LNCAP (cell line): ENCODE results near the gene SPEN.

Source experiments
- CTCF ChIP-seq: fragments of 450-650 bp; IDR thresholded peaks from 2 replicates; pipeline ENCODE4 v1.5.1; 2017; ENCODE audit warnings: mild to moderate bottlenecking

Gene SPEN

DNA sequence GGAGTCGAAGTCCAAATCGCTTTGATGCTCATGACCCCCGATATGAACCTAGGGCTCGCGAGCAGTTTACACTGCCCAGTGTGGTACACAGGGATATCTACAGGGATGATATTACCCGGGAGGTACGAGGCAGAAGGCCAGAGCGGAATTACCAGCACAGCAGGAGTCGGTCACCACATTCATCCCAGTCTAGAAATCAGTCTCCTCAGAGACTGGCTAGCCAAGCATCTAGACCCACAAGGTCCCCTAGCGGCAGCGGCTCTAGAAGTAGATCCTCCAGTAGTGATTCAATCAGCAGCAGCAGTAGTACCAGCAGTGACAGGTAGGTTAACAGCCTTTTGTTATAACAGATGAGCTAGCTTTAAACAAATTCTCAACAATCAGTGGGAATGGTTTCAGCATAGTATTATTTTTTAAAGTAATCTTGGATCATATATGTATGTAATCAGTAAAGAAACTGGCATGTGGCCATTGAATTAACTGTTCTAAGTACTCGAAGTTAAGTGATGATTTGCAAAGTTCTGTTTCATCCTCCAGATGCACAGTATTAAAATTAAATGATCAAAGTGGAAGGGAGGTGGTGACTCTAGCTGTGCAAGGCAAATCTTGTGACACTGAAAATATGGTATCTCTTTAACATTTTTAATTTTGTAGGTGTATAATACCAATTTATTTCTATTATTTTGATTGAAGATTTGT, 29.0 kb downstream of the SPEN start:
- TF ChIP-seq CTCF, result no peak

GRCh38 chr1:15881961-15882360, 34.5 kb downstream of the SPEN start:
- no peak for TF ChIP-seq CTCF

DNA sequence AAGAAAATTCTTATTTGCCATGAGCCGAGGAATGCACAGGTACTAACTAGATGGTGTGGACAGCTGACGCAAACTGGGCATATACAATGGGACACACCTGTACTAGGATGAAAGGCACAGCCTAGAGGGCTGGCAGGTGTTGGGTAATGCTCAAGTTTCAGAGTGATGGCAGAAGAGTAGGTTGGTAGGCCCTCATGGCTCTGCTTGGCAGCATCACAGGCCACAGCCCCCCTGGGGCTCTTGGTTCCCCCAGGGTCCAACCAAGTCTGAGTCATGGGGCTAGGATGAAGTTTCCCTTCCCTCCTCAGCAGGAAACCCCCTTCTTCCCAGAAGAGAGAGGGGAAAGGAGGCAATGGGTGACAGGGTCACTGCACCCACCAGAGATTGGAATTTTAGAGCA, 35.2 kb downstream of the SPEN start:
- TF ChIP-seq CTCF, result no peak

DNA sequence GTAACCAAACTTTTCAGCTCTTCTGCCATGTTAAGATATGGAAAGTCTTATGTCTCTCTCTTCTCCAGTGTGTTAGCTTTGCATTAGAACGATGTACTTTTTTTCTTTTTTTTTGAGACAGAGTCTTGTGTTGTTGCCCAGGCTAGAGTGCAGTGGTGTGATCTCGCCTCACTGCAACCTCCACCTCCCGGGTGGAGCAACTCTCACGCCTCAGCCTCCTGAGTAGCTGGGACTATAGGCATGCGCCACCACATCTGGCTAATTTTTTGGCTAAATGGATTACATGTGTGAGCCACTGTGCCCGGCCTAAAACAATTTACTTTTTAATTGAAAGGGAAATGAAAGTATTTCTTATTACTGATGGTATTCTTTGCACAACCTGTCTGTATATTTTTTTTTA, 35.8 kb downstream of the SPEN start:
- TF ChIP-seq CTCF, result no peak

DNA sequence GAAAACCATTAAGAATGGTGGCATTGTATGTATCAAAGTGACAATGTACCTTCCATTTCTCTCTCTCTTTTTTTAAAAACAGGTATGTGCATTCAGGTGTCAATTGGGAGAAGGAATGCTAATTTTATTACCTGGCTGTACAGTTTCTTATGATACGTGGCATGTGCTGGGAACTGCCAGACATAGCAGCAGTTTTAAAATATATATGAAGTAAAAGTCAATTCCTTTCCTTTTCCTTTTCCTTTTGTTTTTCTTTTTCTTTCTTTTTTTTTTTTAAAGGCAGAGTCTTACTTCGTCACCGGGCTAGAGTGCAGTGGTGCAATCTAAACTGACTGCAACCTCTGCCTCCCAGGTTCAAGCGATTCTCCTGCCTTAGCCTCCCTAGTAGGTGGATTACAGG, 37.0 kb downstream of the SPEN start:
- TF ChIP-seq CTCF, result no peak

GRCh38 chr1:15885269-15885668, 37.8 kb downstream of the SPEN start:
- no peak for TF ChIP-seq CTCF

DNA sequence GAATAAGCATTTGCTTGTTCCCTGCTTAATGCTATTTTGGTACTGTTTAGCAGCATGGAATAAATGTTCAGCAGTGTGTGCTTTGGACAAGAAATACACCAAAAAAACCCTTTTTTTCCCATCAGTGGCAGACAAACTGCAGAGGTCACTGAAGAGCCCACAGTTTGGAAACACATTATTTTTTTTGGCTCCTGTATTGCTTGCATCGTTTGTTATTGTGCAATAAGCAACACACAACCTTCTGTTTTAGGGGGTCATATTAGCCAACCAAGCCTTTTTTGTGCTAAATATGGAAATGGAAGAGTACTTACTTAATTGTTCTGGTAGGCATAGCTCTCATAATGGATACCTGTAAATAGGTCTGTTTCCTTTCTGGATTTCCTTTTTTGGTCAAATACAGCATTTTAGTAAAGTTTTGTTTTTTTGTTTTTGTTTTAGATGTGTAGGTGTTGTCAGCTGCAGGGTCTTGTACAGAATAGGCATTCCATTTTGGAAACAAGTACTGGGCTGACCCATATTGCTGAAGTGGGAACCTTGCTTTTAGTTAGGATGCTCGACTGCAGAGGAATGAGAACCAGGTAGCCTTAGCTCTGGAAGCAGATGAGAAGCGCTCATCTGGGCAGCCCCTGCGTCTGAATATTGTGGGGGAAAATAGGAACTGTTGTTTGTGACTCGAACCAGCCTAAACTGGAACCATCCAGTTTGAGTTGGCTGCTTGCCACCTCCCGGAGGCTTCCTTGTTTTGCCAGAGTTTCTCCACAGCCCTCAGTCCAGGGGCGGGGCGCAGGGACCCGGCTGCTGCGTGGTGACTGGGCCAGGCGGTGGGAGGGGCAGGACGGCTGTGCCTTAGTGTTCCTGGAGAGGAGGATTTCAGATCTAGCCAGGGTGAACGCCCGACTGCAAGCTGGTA, 38.4 kb downstream of the SPEN start:
- no peak for TF ChIP-seq CTCF
